ENCODE results near the gene SPG7.

The SPG7 gene

GRCh38 chr16:89541792-89542191 lies 33.6 kb downstream of the SPG7 start:
- H3K27ac ChIP-seq (replicated peaks; ENCODE audit: low read length), result no peak overlapping the region
- peaks cover 44 to 88% of the 10 kb centered on the region in 2 donors for H3K36me3 ChIP-seq (replicated peaks in 1 of 2; ENCODE audit: control insufficient read depth in 2 of 2, insufficient read depth in 2 of 2, low read length in 2 of 2)
- no peak overlapping the region for H2BK120ac ChIP-seq (ENCODE audit: low read depth, low read length)
- H3K4me1 ChIP-seq (ENCODE audit: control insufficient read depth in 2 of 2, insufficient read depth in 1 of 2, low read depth in 1 of 2, low read length in 2 of 2), result no peaks in the 10 kb centered on the region
- DNase-seq (ENCODE audit: low spot score), result no peak
- H3K4ac ChIP-seq (ENCODE audit: low read length), result no peak overlapping the region
- no peak overlapping the region for H2AFZ ChIP-seq (ENCODE audit: low read length)
- peaks cover 11% of the 10 kb centered on the region for H3K79me1 ChIP-seq (ENCODE audit: low read depth, low read length)
- WGBS, 2 donors (ENCODE audit: extremely low coverage in 2 of 2, insufficient read length in 2 of 2, insufficient replicate concordance in 1 of 2), result no CpG with 5 or more reads among the region's 21 CpGs
- no peak overlapping the region for H3K23ac ChIP-seq (ENCODE audit: low read depth, low read length, poor library complexity)
- H2AK5ac ChIP-seq (ENCODE audit: low read depth, low read length), result no peak overlapping the region
- H2BK15ac ChIP-seq (ENCODE audit: low read length), result no peak overlapping the region
- H3K9me3 ChIP-seq (replicated peaks in 1 of 2; ENCODE audit: control insufficient read depth in 2 of 2, insufficient read depth in 1 of 2, low read depth in 1 of 2, low read length in 2 of 2), result no peaks in the 10 kb centered on the region
- no peak overlapping the region for H3K4me2 ChIP-seq (ENCODE audit: insufficient read depth, low read length, poor library complexity, severe bottlenecking)
- H2BK5ac ChIP-seq (ENCODE audit: low read length), result no peak overlapping the region
- H3K27me3 ChIP-seq (ENCODE audit: control insufficient read depth in 3 of 3, insufficient read depth in 3 of 3, low read depth in 1 of 3, low read length in 3 of 3), result no peaks in the 10 kb centered on the region
- H4K91ac ChIP-seq (ENCODE audit: low read depth, low read length, poor library complexity), result no peak overlapping the region
- H4K8ac ChIP-seq (ENCODE audit: low read depth, low read length), result no peak overlapping the region
- H3K18ac ChIP-seq (ENCODE audit: low read length), result no peak overlapping the region
- H3K4me3 ChIP-seq (ENCODE audit: low read length in 2 of 2), result no peak overlapping the region
- no peak overlapping the region for H2BK12ac ChIP-seq (ENCODE audit: low read length)
- no peak overlapping the region for H3K14ac ChIP-seq (ENCODE audit: low read length)
- H3K9ac ChIP-seq (ENCODE audit: low read depth, low read length, poor library complexity), result no peak overlapping the region

GRCh38 chr16:89544113-89544512 lies 35.9 kb downstream of the SPG7 start:
- Histone ChIP-seq H3K4me2 (ENCODE audit: insufficient read depth, low read length, poor library complexity, severe bottlenecking) (no peak overlapping the region), H3K14ac (ENCODE audit: low read length) (no peak overlapping the region), H3K18ac (ENCODE audit: low read length) (no peak overlapping the region), H2AK5ac (ENCODE audit: low read depth, low read length) (no peak overlapping the region), H3K4me1 (ENCODE audit: control insufficient read depth in 2 of 2, insufficient read depth in 1 of 2, low read depth in 1 of 2, low read length in 2 of 2) (no peaks in the 10 kb centered on the region), H2BK15ac (ENCODE audit: low read length) (no peak overlapping the region), H2BK12ac (ENCODE audit: low read length) (no peak overlapping the region), H3K4ac (ENCODE audit: low read length) (no peak overlapping the region), H3K79me1 (ENCODE audit: low read depth, low read length) (peaks cover 8% of the 10 kb centered on the region), H3K4me3 (ENCODE audit: low read length in 2 of 2) (no peak overlapping the region), H2BK5ac (ENCODE audit: low read length) (no peak overlapping the region), H3K9ac (ENCODE audit: low read depth, low read length, poor library complexity) (no peak overlapping the region), H3K27ac (replicated peaks; ENCODE audit: low read length) (no peak overlapping the region), H4K91ac (ENCODE audit: low read depth, low read length, poor library complexity) (no peak overlapping the region), H3K9me3 (replicated peaks in 1 of 2; ENCODE audit: control insufficient read depth in 2 of 2, insufficient read depth in 1 of 2, low read depth in 1 of 2, low read length in 2 of 2) (peaks cover 0 to 3% of the 10 kb centered on the region in 2 donors), H4K8ac (ENCODE audit: low read depth, low read length) (no peak overlapping the region), H2BK120ac (ENCODE audit: low read depth, low read length) (no peak overlapping the region), H3K27me3 (ENCODE audit: control insufficient read depth in 3 of 3, insufficient read depth in 3 of 3, low read depth in 1 of 3, low read length in 3 of 3) (no peaks in the 10 kb centered on the region), H3K36me3 (replicated peaks in 1 of 2; ENCODE audit: control insufficient read depth in 2 of 2, insufficient read depth in 2 of 2, low read length in 2 of 2) (peaks cover 46 to 89% of the 10 kb centered on the region in 2 donors), H3K23ac (ENCODE audit: low read depth, low read length, poor library complexity) (no peak overlapping the region), H2AFZ (ENCODE audit: low read length) (no peak overlapping the region)
- no peak for DNase-seq (ENCODE audit: low spot score)
- no CpG with 5 or more reads among the region's 11 CpGs for WGBS, 2 donors (ENCODE audit: extremely low coverage in 2 of 2, insufficient read length in 2 of 2, insufficient replicate concordance in 1 of 2)

- Histone ChIP-seq H3K9me3 (replicated peaks in 1 of 2; ENCODE audit: control insufficient read depth in 2 of 2, insufficient read depth in 1 of 2, low read depth in 1 of 2, low read length in 2 of 2) (peaks cover 0 to 3% of the 10 kb centered on the region in 2 donors), H2AK5ac (ENCODE audit: low read depth, low read length) (no peak overlapping the region), H3K27ac (replicated peaks; ENCODE audit: low read length) (no peak overlapping the region), H3K23ac (ENCODE audit: low read depth, low read length, poor library complexity) (no peak overlapping the region), H3K14ac (ENCODE audit: low read length) (peak overlapping the region; percentile 71), H2BK120ac (ENCODE audit: low read depth, low read length) (no peak overlapping the region), H3K36me3 (replicated peaks in 1 of 2; ENCODE audit: control insufficient read depth in 2 of 2, insufficient read depth in 2 of 2, low read length in 2 of 2) (peaks cover 47 to 92% of the 10 kb centered on the region in 2 donors), H2BK5ac (ENCODE audit: low read length) (no peak overlapping the region), H3K4me1 (ENCODE audit: control insufficient read depth in 2 of 2, insufficient read depth in 1 of 2, low read depth in 1 of 2, low read length in 2 of 2) (no peaks in the 10 kb centered on the region), H3K4me2 (ENCODE audit: insufficient read depth, low read length, poor library complexity, severe bottlenecking) (no peak overlapping the region), H3K4ac (ENCODE audit: low read length) (no peak overlapping the region), H3K4me3 (ENCODE audit: low read length in 2 of 2) (no peak overlapping the region), H4K91ac (ENCODE audit: low read depth, low read length, poor library complexity) (no peak overlapping the region), H4K8ac (ENCODE audit: low read depth, low read length) (no peak overlapping the region), H3K79me1 (ENCODE audit: low read depth, low read length) (peaks cover 8% of the 10 kb centered on the region), H2BK12ac (ENCODE audit: low read length) (no peak overlapping the region), H3K27me3 (ENCODE audit: control insufficient read depth in 3 of 3, insufficient read depth in 3 of 3, low read depth in 1 of 3, low read length in 3 of 3) (no peaks in the 10 kb centered on the region), H2BK15ac (ENCODE audit: low read length) (no peak overlapping the region), H2AFZ (ENCODE audit: low read length) (no peak overlapping the region), H3K18ac (ENCODE audit: low read length) (no peak overlapping the region), H3K9ac (ENCODE audit: low read depth, low read length, poor library complexity) (no peak overlapping the region)
- DNase-seq (ENCODE audit: low spot score), result no peak
- no CpG with 5 or more reads among the region's 13 CpGs for WGBS, 2 donors (ENCODE audit: extremely low coverage in 2 of 2, insufficient read length in 2 of 2, insufficient replicate concordance in 1 of 2)
These were observed 36.5 kb downstream of the SPG7 start for GRCh38 chr16:89544713-89545043.

- Histone ChIP-seq H3K14ac (ENCODE audit: low read length) (no peak overlapping the region), H2AK5ac (ENCODE audit: low read depth, low read length) (no peak overlapping the region), H3K27me3 (ENCODE audit: control insufficient read depth in 3 of 3, insufficient read depth in 3 of 3, low read depth in 1 of 3, low read length in 3 of 3) (no peaks in the 10 kb centered on the region), H3K9ac (ENCODE audit: low read depth, low read length, poor library complexity) (no peak overlapping the region), H2BK120ac (ENCODE audit: low read depth, low read length) (no peak overlapping the region), H3K4me3 (ENCODE audit: low read length in 2 of 2) (no peak overlapping the region), H3K9me3 (replicated peaks in 1 of 2; ENCODE audit: control insufficient read depth in 2 of 2, insufficient read depth in 1 of 2, low read depth in 1 of 2, low read length in 2 of 2) (peaks cover 0 to 3% of the 10 kb centered on the region in 2 donors), H3K4me2 (ENCODE audit: insufficient read depth, low read length, poor library complexity, severe bottlenecking) (no peak overlapping the region), H3K4ac (ENCODE audit: low read length) (no peak overlapping the region), H2BK5ac (ENCODE audit: low read length) (no peak overlapping the region), H4K91ac (ENCODE audit: low read depth, low read length, poor library complexity) (no peak overlapping the region), H3K18ac (ENCODE audit: low read length) (no peak overlapping the region), H2AFZ (ENCODE audit: low read length) (no peak overlapping the region), H3K23ac (ENCODE audit: low read depth, low read length, poor library complexity) (no peak overlapping the region), H3K27ac (replicated peaks; ENCODE audit: low read length) (no peak overlapping the region), H2BK15ac (ENCODE audit: low read length) (no peak overlapping the region), H2BK12ac (ENCODE audit: low read length) (no peak overlapping the region), H3K36me3 (replicated peaks in 1 of 2; ENCODE audit: control insufficient read depth in 2 of 2, insufficient read depth in 2 of 2, low read length in 2 of 2) (peaks cover 45 to 91% of the 10 kb centered on the region in 2 donors), H3K4me1 (ENCODE audit: control insufficient read depth in 2 of 2, insufficient read depth in 1 of 2, low read depth in 1 of 2, low read length in 2 of 2) (no peaks in the 10 kb centered on the region), H4K8ac (ENCODE audit: low read depth, low read length) (no peak overlapping the region), H3K79me1 (ENCODE audit: low read depth, low read length) (peaks cover 6% of the 10 kb centered on the region)
- no CpG with 5 or more reads among the region's 17 CpGs for WGBS, 2 donors (ENCODE audit: extremely low coverage in 2 of 2, insufficient read length in 2 of 2, insufficient replicate concordance in 1 of 2)
- DNase-seq (ENCODE audit: low spot score), result no peak
These were observed 37.0 kb downstream of the SPG7 start for GRCh38 chr16:89545044-89545830.
